CD4-positive, alpha-beta T cell treated with Interferon alpha-2 for 1 hour (primary cell): ENCODE measurements around the gene GRID1.

Experiments used
- DNase-seq, 2 donors: peaks; one replicate each; pipeline ENCODE4 v3.0.0-alpha.2; 2020 to 2022

Gene GRID1

DNA sequence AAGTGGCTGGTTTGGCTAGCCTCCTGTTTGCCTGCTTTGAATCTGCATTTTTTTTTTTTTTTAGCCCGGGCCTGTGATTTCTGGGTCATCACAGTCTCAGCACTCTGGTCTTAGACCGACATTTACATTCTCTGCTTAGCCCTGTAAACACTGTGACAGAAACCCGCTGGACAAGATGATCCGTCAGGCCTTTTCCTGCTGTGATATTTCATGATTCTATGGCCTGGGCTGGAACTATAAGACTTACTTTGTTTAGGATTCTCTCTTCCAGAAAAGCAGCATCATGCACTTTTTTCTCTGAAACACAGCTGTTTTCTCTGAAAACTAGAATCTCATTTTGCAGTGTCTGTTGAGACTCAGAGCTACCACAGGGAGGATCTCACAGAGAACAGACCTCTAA lies 705.5 kb downstream of the GRID1 start:
- no peak for DNase-seq

DNA sequence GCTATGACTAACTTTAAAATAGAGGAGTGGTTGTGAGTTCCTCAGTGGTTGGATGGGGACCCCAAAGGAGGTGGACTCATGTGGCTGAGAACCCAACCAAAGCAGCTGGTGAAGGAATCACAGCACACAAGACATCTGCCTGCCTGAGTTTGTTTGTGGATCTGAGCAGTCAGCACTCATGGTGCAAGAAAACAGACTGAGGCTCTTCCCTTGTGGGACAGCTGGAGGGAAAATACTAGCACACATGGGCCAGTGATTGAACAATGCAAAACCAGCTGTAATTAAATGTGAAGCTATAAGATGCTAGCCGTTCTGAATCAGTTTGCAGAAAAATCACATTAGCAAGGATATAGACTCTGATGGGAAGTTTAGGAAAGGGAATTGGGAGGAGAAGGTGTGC lies 707.3 kb downstream of the GRID1 start:
- no peak for DNase-seq

DNA sequence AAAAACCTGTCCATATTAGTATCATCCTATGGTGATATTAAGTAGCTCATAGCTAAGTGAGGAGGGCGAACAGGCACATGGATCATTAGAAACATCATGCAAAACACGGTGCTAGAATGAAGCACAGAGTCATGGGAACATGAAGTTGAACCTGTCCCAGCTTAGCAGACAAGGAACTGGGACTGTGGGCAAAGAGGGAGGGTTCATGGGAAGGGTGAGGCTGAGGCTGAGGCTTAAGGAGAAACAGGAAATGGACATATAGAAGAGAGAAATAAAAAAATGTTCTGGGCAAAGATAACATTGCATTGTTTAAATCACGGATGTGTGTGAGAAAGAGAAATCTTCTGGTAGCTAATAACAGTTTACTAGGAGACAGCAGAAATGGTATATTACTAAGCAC lies 708.1 kb downstream of the GRID1 start:
- no peak for DNase-seq

DNA sequence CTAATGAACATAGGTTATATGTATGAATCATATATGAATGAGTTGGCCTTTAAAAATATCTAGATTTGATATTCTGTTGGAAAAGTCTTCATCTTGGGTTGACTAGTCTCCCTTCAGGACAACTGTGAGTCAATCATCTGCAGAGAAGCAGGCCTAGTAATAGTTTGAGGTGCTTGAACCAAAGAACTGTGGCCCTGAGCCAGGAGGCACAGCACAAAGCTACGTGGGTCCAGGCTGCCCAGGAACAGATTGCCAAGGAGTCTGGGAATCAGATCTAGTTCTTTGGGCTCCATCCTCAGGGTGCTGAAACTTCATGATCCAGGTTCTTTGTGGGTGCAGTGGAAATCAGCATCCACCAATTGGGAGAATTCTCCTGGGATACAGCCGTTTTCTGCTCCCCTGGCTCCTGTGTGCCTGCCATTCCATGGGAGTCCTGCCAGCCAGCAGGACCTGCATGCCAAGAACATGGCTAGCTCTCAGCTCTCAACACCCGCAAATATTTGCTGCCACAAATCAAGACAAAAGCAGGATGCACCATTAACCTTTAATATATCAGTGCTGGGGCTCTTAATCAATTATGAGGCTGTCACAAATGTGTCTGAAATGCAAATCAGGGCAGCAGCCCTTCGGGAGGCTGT lies 709.0 kb downstream of the GRID1 start:
- no peak for DNase-seq

DNA sequence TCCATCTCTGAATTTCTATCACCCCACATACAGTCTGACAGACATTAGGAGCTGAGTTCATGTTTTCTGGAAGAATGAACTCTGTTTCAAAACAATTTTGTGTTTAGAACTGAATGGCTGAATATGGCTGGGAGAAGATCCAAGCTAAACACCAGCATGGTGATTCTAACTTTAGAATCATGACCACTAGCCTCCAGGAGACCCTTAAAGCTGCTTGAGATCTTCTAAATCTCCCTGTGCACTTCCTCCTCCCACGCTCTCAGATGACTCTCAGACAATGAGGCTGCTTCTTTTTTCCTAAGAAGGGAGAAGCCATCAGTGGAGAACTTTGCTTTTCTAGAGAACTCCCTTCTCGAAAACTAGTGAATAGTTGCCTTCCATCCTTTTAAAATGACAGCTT lies 711.2 kb downstream of the GRID1 start:
- no peak for DNase-seq

DNA sequence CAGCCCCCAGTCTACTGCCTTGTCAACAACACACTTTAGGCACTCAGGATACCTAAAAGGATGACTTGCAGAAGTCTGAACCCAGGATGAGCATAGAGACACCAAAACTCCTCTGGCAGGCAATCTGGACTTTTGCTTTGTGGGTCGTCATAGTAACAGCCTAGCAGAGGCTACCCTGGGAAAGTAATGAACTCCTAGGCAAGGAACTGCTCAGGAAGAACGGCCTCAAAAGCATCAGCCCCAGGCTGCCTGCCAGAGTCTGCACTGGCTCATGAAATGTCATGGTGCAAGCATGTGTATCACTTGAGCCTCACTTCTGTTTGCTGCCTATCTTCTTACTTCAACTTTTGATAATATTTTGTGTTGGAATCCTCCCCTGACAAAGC lies 715.1 kb downstream of the GRID1 start:
- DNase-seq, result no peak

DNA sequence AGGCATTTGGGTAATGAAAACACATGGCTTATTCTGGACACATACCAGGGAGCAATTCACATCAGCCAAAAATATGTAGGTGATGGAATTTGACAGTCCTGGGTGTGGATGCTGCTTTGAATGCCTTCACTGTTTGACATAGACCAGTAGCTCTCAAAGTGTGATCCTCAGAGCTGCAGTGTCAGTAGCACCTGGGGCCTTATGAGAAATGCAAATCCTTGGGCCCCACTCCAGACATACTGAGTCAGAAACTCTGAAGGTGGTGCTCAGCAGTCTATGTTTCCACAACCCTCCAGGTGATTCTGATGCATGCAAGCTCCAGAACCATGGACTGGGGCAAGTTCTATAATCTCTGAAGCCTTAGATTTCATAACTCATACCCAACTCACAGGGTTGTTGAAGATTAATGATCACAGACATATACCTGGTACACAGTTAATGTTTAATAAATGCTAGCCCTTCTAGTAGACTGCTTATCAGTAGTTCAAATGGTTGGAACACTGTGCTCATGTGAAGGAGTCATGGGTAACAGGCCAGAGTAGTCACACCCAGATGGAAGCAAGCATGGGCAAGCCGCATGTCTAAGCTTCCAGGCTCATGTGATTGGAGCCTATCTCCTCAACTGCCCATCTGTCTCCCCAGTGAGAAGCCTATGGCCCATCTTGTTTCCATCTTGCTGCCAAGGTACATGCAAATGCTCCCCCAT lies 715.7 kb downstream of the GRID1 start:
- no peak for DNase-seq

DNA sequence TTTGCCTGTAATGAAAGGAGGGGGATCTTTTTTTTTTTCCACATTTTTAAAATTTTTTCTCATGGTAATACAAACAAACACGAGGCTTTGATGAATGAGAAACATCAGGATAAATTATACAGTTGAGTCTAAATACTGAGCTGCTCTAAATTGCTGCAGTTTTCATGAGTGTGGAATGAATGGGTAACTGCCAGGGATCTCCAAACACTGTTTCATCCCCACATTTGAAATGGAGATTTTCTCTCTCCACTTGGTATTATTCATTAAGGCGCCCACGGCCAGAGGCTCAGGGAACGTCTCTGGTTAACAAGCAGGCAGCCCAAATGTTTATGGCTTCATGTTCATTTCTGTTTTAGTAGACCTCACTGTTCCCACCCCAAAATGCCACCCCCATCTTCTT lies 717.1 kb downstream of the GRID1 start:
- no peak for DNase-seq

DNA sequence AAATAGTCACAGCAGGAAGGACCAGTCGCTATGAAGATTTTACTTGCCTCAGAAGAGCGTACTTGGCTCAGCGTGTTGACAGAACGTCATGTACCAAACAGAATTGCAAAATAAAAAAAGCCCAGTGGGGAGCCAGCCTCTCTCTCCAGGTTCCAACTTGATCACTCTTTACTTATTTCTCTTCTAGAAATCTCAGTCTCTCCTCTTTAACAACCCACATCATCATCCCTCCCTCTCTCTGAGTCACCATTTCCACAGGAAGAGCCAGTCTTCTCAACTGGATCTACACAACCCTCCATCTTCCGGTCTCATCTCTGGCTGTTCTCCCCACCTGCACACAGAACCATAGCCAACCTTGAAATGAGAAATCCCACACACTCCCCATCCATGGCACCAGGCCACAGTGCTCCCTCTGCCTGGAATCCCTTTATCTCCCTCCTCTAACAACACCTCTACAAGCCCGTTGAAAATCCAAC lies 718.3 kb downstream of the GRID1 start:
- DNase-seq, result no peak

DNA sequence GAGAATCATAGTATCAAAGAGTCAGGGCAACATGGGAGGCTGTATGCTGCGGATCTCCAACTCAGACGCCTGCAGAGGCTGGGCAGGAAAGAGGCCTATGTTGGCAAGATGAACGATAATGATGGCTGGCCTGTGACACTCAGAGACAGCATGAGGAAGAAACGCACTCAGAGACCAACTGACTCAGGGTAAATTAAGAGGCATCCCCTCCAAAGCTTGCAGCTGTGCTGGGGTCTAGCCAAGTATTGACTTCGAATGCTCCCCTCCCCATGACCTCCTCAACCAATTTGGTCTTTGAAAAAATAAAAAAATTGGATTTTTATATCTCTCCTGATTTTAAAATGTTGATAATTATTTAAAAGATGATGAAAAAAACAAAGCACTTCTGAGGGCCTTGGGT lies 718.9 kb downstream of the GRID1 start:
- no peak for DNase-seq

DNA sequence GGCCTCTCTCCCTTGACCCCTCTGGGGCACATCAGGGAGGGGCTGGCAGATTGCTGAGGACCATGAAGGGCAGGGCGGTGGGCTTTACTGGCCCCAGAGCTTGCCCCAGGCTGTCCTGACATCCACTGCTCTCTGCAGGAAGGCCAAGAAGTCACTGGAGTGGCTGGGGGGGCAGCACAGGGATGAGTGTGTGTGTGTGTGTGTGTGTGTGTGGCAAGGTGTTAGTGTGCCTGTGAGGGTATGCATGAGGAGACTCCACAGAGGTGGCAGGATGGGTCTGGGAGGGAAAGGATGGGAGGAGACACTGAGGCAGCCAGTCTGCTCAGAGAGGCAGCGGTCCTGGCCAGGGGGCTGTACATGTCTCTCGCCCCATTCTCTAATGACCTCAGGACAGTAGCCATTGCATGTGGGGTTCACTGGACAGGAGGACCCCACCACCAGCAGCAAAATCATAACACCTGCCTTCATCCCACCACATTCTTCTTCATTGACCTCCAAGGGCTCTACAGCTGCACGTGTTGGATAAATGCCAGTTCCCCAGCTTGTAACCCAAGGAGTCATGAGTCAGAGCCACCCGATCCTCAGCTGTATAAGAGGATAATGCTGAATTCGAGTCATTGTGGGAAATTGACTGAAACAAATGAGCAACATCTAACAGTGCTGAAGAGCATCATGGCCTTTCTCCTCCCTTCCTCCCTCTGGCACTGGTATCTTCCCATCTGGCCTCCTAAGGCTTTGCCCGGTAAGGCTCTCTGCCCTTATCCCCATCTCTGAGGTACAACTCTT lies 720.5 kb downstream of the GRID1 start:
- DNase-seq, result no peak

DNA sequence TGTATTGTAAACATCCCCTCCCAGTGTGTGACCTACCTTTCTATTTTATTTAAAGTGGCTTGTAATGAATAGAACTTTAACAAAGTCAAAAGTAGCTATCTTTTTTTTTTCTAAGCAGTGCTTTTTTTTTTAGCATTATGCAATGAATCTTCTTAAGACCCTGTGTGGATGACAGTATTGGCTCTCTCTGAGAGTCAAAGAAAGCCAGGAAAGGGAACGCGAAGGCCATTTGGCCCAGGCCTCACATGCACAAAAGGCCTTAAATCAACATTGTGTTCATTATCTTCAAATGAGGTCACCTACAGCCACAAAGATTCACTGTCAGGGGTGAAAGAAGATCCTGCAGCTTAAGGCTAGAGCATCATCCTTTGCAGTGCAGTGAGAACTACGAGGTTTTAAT lies 721.5 kb downstream of the GRID1 start:
- no peak for DNase-seq

DNA sequence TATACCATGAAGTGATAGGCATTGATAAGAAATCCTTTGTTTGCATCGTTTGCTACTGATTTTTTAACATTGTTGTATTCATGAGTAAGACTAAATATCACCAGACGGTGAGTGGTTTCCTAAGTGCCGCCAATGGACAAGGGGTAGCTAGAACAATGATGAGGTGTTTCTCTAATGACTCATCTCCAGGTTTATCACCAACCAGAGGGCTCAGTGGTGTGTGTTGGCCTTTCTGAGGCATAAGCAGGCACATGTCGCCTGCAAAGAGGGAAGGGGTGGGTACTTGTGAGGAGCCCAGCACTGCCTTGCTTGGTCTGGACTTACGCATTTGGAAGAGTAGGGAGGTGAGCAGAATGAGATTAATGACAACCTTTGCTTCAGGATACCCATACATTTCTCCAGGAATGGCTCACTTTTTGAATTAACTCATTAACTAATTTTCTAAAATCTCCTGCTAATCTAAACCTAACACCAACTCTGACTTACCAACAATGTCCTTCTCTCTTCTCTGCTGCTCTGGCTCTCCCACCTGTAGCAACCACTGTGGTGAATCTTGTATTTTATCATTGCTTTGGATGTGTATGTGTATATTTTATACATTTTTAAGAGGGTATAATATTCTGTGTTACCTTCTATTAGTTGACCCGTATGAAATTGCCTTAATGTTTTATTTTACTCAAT lies 722.6 kb downstream of the GRID1 start:
- DNase-seq, result no peak

DNA sequence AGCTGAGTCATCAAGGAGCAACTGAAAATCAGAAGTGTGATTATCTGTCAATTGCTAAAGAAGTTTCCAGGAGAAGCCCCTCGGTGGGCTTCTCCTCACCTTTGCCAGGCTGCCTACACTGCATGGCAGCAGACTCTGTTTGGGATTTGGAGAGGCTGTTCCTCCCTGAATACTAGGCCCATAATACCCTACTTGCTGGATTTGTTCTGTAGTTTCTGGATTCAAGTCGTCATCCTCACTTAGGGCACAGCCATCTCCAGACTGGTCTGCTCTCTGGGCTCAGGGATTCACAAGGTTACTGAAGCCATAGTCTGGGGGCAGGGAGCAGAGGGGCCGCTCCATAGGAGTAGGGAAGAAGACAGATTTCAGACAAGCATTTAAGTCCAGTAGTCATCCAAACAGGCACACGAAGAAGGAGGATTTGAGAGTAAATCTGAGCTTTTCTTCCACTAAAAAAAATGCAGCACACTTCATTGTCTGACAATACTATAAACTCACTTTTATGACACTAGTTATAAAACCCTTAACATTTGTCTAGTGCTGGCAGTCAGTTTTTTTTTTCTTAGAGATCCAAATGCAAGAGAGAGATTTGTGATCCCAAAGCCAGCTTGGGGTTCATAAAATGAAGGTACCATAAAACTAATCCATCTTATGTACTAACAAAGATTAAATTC lies 723.3 kb downstream of the GRID1 start:
- DNase-seq, result no peak

DNA sequence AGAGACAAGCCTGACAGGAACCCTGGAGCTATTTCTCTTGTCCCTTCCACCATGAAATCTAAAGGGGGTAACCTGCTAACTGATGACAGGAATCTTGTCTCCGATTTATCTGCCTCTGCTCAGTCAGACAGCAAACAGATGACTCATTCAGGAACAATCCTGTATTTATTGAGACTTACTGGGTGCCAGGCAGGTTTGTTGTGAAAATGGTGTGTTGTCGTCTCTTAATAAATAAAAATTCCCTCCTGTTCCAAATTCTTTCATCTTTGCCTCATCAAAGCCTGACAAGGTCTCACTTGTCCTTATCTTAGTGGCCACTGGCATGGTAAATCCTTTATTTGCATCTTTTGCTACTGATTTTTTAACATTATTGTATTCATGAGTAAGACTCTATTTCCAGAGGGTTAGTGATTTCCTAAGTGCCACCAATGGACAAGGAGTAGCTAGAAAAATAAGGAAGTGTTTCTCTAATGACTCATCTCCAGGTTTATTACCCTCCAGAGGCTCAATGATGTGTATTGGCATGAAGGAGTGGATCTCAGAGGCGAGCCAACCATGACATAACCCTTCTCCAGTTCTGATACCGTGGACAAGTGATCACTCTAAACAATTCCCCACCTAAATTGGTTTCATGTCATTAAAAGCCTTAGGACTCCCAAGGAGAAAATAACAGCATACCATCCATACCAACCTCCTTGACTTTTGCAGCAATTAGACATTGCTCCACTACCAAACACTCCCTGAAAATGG lies 724.0 kb downstream of the GRID1 start:
- DNase-seq, result no peak

DNA sequence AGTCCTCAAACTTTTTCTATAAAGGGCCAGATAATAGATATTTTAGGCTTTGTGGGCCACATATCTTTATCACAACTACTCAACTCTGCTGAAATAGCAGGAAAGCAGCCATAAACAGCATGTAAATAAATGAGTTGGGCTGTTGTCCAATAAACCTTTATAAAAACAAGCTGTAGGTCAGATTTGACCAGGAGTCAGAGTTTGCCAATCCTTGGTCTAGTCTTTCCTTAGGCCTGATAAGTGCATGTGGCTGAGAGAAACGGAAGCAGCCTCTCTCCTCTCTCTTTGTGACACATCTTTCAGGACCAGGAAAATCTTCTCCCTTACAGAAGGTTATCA lies 724.5 kb downstream of the GRID1 start:
- no peak for DNase-seq

DNA sequence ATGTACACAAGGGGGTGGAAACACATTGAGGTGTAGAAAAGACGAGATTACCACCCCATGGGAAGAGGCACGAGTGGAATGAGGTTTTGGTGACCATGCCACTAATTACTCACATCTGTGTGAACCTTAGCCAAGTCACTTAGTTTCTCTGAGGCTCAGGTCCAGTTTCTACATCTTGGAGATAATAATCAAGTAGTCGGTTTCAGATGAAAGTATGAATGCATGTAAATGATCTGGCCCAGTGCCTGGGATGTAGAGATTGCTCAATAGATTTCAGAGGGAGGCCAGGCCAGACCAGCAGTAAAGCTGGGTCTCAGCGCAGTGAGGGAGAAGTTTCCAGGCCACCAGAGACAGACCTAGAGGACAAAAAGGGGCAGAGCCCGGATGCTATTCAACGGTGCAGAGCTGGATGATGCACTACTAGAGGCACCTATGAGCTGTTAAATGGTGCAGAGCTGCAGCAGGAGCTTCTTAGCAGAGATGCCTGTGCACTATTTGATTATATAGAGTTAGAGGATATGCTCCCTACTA lies 725.1 kb downstream of the GRID1 start:
- DNase-seq, result no peak

DNA sequence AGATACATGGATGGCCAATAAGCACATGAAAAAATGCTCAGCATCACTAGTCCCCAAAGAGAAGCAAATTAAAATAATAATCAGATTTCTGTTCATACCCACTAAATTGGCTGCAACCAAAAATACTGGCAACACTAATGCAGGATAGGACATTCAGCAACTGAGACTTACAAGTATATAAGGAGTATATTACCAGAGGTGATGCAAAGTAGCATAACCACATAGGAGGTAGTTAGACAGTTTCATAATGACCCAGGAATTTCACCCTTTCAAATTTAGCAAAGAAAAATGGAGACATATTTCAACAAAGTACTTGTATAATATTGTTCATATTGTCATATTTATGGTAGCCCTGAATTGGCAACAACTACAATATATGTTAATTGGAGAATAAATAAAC lies 727.8 kb downstream of the GRID1 start:
- no peak for DNase-seq

DNA sequence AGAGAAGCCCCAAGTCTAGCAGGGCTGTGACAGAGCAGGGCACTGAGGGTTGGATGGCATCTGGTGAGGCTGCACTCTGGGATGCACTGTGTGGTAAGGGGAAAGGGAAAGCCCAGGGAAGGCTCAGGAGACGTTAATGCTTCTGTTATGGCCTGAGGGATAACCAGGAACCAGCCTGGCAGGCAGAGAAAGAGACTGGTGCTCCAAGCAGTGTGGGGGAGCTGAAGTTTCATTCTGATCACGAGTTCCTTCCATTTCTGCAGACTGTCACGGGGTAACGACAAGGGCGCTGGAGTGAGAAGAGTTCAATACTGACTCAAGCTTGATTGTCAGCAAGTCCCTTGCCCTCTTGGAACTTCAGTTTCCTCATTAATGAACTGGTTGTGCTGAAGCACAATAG lies 730.9 kb downstream of the GRID1 start:
- DNase-seq, result no peak

DNA sequence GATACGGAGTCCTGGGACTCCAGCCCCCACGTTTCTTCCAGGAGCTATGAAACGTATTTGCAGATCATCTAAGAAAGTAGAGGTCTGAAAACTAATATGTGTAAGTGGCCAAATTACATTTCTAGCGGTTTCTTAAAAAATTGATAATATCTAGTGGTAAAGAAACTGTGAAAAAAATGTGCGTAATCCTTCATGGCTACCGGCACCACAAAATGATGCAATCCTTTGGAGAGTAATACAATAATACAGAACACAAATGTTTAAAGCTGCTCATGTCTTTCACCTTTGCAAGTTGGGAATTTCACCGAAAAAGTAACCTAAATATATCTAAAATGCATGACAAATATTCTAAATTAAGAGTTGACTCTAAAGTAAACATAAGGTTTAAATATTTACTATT lies 742.1 kb downstream of the GRID1 start:
- no peak for DNase-seq

DNA sequence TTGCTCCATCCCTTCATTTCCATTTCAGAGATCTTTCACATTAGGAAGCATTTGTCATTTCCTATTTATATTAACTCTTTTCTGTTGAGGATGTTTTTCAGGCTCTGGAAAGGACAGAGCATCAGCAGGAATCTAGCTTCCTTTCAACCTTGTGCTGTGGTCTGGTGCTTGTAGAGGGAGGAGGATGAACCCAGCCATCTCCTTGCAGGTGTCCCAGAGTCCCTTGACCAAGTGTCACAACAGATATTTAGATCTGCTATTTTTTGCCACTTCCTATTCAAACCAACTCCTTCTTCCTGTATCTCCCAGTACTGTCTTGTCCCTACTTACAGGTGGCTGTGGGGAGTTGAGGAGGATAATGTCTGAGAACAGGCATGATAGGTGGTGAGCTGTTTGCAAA lies 742.8 kb downstream of the GRID1 start:
- DNase-seq, result no peak

DNA sequence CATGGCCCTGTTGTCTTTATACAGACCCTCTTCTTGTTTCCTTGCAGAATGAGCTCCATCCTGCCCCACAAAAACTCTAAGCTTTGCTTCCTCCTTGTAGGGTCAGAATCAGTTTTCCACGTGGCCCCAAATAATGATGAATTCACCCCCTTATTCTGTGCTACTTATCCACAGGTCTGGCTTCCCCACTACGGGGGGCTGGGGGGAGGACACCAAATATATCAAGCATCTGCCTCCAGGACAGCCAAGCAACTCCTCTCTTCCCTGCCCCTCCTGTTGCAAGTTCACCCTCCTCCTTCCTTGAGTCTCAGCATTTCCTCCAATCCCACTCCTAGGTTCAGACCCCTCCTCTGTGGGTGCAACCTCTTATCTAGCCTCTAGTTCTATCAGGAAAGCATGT lies 743.3 kb downstream of the GRID1 start:
- DNase-seq, result no peak
